C4-2B (cell line): Measurements from ENCODE around the gene KCTD8.

Source experiments
- CTCF ChIP-seq: fragments of 450-650 bp; conservative IDR thresholded peaks from 2 replicates; pipeline ENCODE4 v1.5.1; 2017; ENCODE audit warnings: mild to moderate bottlenecking
- ZFX ChIP-seq: fragments of 450-650 bp; IDR thresholded peaks from 2 replicates; pipeline ENCODE4 v1.6.1; 2017

- TF ChIP-seq CTCF (no peak), ZFX (no peak)
These were observed 217.6 kb downstream of the KCTD8 start for GRCh38 chr4:44231006-44231405.
